Muscle of leg (tissue), 11 donors: ENCODE measurements around the gene RPL9. TPM values are rescaled to one million over a fixed set of nuclear protein-coding genes. Genes with fewer than 3 reads are reported as not detected.
"Not testable (repeated sequence)": the region's sequence is repeated elsewhere in the genome, so short reads cannot be mapped to it uniquely, and the experiment has no call there.

Experiments
- DNase-seq: peaks from one replicate; pipeline ENCODE4 v3.0.0; 2013
- H3K27ac ChIP-seq: one replicate; pipeline ENCODE4 v1.5.1; 2013; ENCODE audit warnings: mild to moderate bottlenecking, low read length, control low read depth
- H3K27me3 ChIP-seq: one replicate; pipeline ENCODE4 v1.6.1; 2013; ENCODE audit warnings: low read length; ENCODE audit not compliant: control insufficient read depth, insufficient read depth
- H3K36me3 ChIP-seq: one replicate; pipeline ENCODE4 v1.6.1; 2013; ENCODE audit warnings: low read length; ENCODE audit not compliant: control insufficient read depth, insufficient read depth
- H3K4me1 ChIP-seq: one replicate; pipeline ENCODE4 v1.6.1; 2013; ENCODE audit warnings: low read length; ENCODE audit not compliant: control insufficient read depth, insufficient read depth
- H3K4me3 ChIP-seq: one replicate; pipeline ENCODE4 v1.5.1; 2013; ENCODE audit warnings: low read length, control low read depth
- H3K9me3 ChIP-seq: replicated peaks from 2 replicates; pipeline ENCODE4 v1.6.1; 2013; ENCODE audit warnings: low read depth, low read length; ENCODE audit not compliant: control insufficient read depth
- WGBS: methylation state at CpG from one replicate; pipeline ENCODE4 v1.1.5; 2013; ENCODE audit warnings: missing lambda C conversion rate; ENCODE audit not compliant: insufficient coverage; 5-methylcytosine and 5-hydroxymethylcytosine counted together
- polyA plus RNA-seq, 8 donors: library from polyadenylated mRNA; unstranded; fragments of 120-200 nt; gene quantifications; one replicate each; pipeline versions ENCODE4 v1.2.1 to v1.2.3, GENCODE V29; 2013; ENCODE audit warnings: inconsistent platforms in 1 of 8, low replicate concordance in 1 of 8; ENCODE audit not compliant: insufficient read length in 8 of 8, insufficient read depth in 1 of 8
- total RNA-seq: library from RNA; stranded (reverse); fragments of 120-200 nt; gene quantifications from one replicate; pipeline ENCODE4 v1.2.4, GENCODE V29; 2013

Gene RPL9
- total and polyA plus RNA-seq, 9 donors: 502 to 5,379 (median 2,209) TPM

GRCh38 chr4:39433878-39434492 is 24.7 kb downstream of the RPL9 start:
- WGBS: 90% methylated on average over 4 of the region's 11 CpGs
- no peak overlapping the region for H3K4me3 ChIP-seq
- no peak for DNase-seq
- no peak overlapping the region for H3K27ac ChIP-seq
- no peaks in the 10 kb centered on the region for H3K4me1 ChIP-seq
- H3K27me3 ChIP-seq: peaks cover 2% of the 10 kb centered on the region
- H3K36me3 ChIP-seq: no peaks in the 10 kb centered on the region
- no peaks in the 10 kb centered on the region for H3K9me3 ChIP-seq

GRCh38 chr4:39429476-39430334 is 29.0 kb downstream of the RPL9 start:
- Histone ChIP-seq H3K4me1 (no peaks in the 10 kb centered on the region), H3K36me3 (no peaks in the 10 kb centered on the region), H3K9me3 (no peaks in the 10 kb centered on the region), H3K27me3 (no peaks in the 10 kb centered on the region), H3K27ac (no peak overlapping the region), H3K4me3 (no peak overlapping the region)
- no peak for DNase-seq
- WGBS: 86% methylated on average over 1 of the region's 4 CpGs

GRCh38 chr4:39427520-39428114 is 31.1 kb downstream of the RPL9 start:
- Histone ChIP-seq H3K27ac (no peak overlapping the region), H3K36me3 (no peaks in the 10 kb centered on the region), H3K27me3 (no peaks in the 10 kb centered on the region), H3K4me1 (no peaks in the 10 kb centered on the region), H3K9me3 (no peaks in the 10 kb centered on the region), H3K4me3 (no peak overlapping the region)
- WGBS: 20% methylated on average over 2 of the region's 10 CpGs
- DNase-seq: no peak

- no CpG with 5 or more reads among the region's 1 CpG for WGBS
These were observed 32.0 kb downstream of the RPL9 start for GRCh38 chr4:39426728-39427127.

GRCh38 chr4:39425297-39425696 is 33.4 kb downstream of the RPL9 start:
- H3K9me3 ChIP-seq, H3K4me1 ChIP-seq, H3K36me3 ChIP-seq, DNase-seq, H3K27me3 ChIP-seq, H3K4me3 ChIP-seq, H3K27ac ChIP-seq: not testable (repeated sequence)
- no CpG with 5 or more reads among the region's 1 CpG for WGBS

More at GRCh38 chr4:39426728-39427127, 32.0 kb downstream of the RPL9 start:
- Histone ChIP-seq H3K4me3 (no peak overlapping the region), H3K27me3 (no peaks in the 10 kb centered on the region), H3K9me3 (no peaks in the 10 kb centered on the region), H3K36me3 (no peaks in the 10 kb centered on the region), H3K4me1 (no peaks in the 10 kb centered on the region), H3K27ac (no peak overlapping the region)
- DNase-seq: no peak

GRCh38 chr4:39422247-39422646 is 36.5 kb downstream of the RPL9 start:
- DNase-seq: no peak
- Histone ChIP-seq H3K36me3 (no peaks in the 10 kb centered on the region), H3K4me3 (no peak overlapping the region), H3K27me3 (no peaks in the 10 kb centered on the region), H3K9me3 (no peaks in the 10 kb centered on the region), H3K27ac (no peak overlapping the region), H3K4me1 (no peaks in the 10 kb centered on the region)
- no CpG with 5 or more reads among the region's 3 CpGs for whole genome bisulfite sequencing

GRCh38 chr4:39415678-39416283 is 42.9 kb downstream of the RPL9 start:
- WGBS: no CpG with 5 or more reads among the region's 2 CpGs

GRCh38 chr4:39411561-39411960 is 47.2 kb downstream of the RPL9 start:
- not testable (repeated sequence) for H3K27ac ChIP-seq, H3K27me3 ChIP-seq, H3K4me1 ChIP-seq, H3K36me3 ChIP-seq, H3K9me3 ChIP-seq, H3K4me3 ChIP-seq, DNase-seq
- WGBS: 98% methylated on average over 8 of the region's 8 CpGs

More at GRCh38 chr4:39415678-39416283, 42.9 kb downstream of the RPL9 start:
- no peaks in the 10 kb centered on the region for H3K4me1 ChIP-seq
- H3K27ac ChIP-seq: no peak overlapping the region
- no peaks in the 10 kb centered on the region for H3K27me3 ChIP-seq
- H3K36me3 ChIP-seq: no peaks in the 10 kb centered on the region
- H3K9me3 ChIP-seq: no peaks in the 10 kb centered on the region
- no peak overlapping the region for H3K4me3 ChIP-seq
- DNase-seq: no peak

GRCh38 chr4:39410415-39410814 is 48.3 kb downstream of the RPL9 start:
- H3K27ac ChIP-seq: no peak overlapping the region
- no peaks in the 10 kb centered on the region for H3K4me1 ChIP-seq
- H3K4me3 ChIP-seq: no peak overlapping the region
- H3K27me3 ChIP-seq: peaks cover 2% of the 10 kb centered on the region
- WGBS: 40% methylated on average over 1 of the region's 5 CpGs
- peak; percentile 1 for DNase-seq
- H3K9me3 ChIP-seq: no peaks in the 10 kb centered on the region
- no peaks in the 10 kb centered on the region for H3K36me3 ChIP-seq

- WGBS: no CpG with 5 or more reads among the region's 1 CpG
- Histone ChIP-seq H3K27ac (no peak overlapping the region), H3K4me3 (no peak overlapping the region), H3K27me3 (peaks cover 2% of the 10 kb centered on the region), H3K4me1 (no peaks in the 10 kb centered on the region), H3K9me3 (no peaks in the 10 kb centered on the region), H3K36me3 (no peaks in the 10 kb centered on the region)
- no peak for DNase-seq
These were observed 51.2 kb downstream of the RPL9 start for GRCh38 chr4:39407584-39407885.
